Cerebellar cortex (tissue), 1 donor: Measurements from ENCODE around the gene STK24.

ENCODE experiments used
- DNase-seq: peaks from one replicate; pipeline ENCODE4 v3.0.0-alpha.2; 2015; ENCODE audit warnings: low spot score

The STK24 gene

GRCh38 chr13:98406427-98406826 lies 170.5 kb downstream of the STK24 start:
- DNase-seq, result no peak

- DNase-seq, result peak; percentile 14
Measured at GRCh38 chr13:98405690-98406344, 171.1 kb downstream of the STK24 start.

DNA sequence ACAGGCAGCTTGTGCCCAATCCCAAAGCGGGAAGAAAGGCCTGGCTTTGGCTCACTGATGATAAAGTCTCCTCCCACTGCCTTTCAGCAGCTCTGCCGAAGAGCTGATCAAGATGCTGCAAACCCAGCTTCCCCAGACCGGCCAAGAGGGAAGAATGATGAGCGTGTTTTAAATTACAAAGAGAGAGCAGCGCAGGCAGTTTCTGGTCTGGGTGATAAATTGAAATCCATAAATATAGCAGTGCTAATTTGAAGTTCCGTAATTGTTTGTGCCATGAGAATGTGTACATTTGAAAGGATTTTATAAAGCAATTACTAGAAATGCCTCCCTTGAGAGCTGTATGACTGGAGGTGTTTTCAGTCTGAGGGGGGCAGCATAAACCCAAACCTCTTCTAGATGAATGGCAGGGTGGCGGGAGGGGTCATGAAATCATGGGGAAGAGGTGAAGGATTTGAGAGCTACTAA lies 171.8 kb downstream of the STK24 start:
- peak; percentile 44 for DNase-seq

DNA sequence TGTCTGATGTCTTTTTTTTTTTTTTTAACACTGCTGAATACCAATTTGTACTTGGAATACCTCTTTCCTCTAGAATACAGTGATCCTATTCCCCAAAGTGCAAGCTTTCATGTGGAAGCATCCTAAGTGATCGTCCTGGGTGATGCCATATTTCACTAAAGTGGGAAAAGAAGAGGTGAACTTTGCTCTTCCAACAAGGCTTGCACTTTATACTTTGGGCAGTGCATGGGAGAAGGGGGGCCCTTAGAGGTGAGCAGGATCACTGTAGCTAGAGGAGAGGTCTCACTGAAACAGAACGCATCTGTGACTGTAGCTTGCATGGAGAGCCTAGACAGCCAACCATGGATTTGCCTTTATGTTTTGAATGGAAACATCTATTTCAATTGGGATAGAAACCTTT lies 173.8 kb downstream of the STK24 start:
- no peak for DNase-seq

- DNase-seq, result no peak
Measured at GRCh38 chr13:98401934-98402333, 175.0 kb downstream of the STK24 start.

GRCh38 chr13:98399756-98400155 lies 177.2 kb downstream of the STK24 start:
- DNase-seq, result no peak

DNA sequence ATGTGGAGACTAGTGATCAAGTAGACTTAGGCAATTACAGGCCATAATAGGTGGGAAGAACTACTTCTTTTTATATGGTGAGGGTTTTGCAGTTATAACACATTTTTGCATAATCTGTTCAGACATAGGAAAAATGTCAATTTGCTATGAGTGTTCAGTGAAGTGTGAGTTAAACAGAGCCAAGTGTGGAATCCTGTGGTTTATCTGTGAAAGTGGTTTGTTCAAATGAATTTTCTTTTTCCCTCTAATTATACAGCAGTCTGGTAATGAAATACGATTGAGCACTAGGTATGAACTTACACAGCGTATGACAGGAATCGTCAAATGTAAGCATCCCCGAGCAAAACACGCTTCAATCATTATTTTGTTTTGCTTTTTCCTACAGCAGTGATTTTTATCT lies 178.3 kb downstream of the STK24 start:
- DNase-seq, result no peak

DNA sequence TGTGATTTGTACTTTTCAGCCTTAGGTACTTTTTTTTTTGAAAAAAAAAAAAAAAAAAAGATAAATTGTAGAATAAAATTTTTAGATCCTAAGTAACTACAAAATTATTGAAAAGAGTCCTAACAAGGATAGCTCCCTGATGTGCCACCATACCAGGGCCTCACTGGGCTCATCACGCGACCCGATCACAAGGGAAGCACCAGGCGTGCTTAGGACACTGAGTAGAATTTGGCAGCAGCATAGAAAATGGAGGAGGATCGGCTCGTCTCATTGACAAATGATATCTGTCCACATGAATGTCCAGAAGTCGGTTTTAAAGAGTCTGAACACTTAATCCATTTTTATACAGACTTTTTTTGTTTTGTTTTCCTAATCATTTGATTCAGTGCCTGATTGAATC lies 179.0 kb downstream of the STK24 start:
- DNase-seq, result no peak

GRCh38 chr13:98397221-98397620 lies 179.7 kb downstream of the STK24 start:
- no peak for DNase-seq

- no peak for DNase-seq
Measured at GRCh38 chr13:98396071-98396710, 180.7 kb downstream of the STK24 start.
